GM23338 (cell line): ENCODE data around the gene USP36. TPM values are rescaled to one million over a fixed set of nuclear protein-coding genes. Genes with fewer than 3 reads are reported as not detected.

Experiments used
- ATAC-seq: fragments of 200-7000 bp; cut with Tn5 transposase; 3 replicates; pipeline ENCODE4 v1.9.1; 2020
- DNase-seq: peaks from one replicate; pipeline ENCODE4 v3.0.0-alpha.2; 2015; ENCODE audit warnings: low spot score
- H2AFZ ChIP-seq: fragments of 200-600 bp; sonication (generic); 2 replicates; pipeline ENCODE4 v1.8.0; 2016; ENCODE audit warnings: antibody characterized with exemption, mild to moderate bottlenecking, moderate library complexity
- H3F3A ChIP-seq: fragments of 200-600 bp; sonication (generic); replicated peaks from 2 replicates; pipeline ENCODE4 v1.8.0; 2017; ENCODE audit warnings: antibody characterized with exemption, mixed run types, low read depth
- H3K27ac ChIP-seq: fragments of 200-600 bp; sonication (generic); 2 replicates; pipeline ENCODE4 v1.6.1; 2016; ENCODE audit warnings: low read depth
- H3K27me3 ChIP-seq: fragments of 200-600 bp; sonication (generic); 2 replicates; pipeline ENCODE4 v1.8.0; 2016; ENCODE audit warnings: mild to moderate bottlenecking, mixed run types, moderate library complexity; ENCODE audit not compliant: insufficient read depth
- H3K36me3 ChIP-seq: fragments of 200-600 bp; sonication (generic); 2 replicates; pipeline ENCODE4 v1.8.0; 2016; ENCODE audit warnings: mild to moderate bottlenecking; ENCODE audit not compliant: insufficient read depth
- H3K4me1 ChIP-seq: fragments of 200-600 bp; sonication (generic); 2 replicates; pipeline ENCODE4 v1.8.0; 2016; ENCODE audit warnings: mild to moderate bottlenecking, moderate library complexity; ENCODE audit not compliant: insufficient read depth
- H3K4me2 ChIP-seq: fragments of 200-600 bp; sonication (generic); 2 replicates; pipeline ENCODE4 v1.7.1; 2017; ENCODE audit warnings: mixed run types
- H3K4me3 ChIP-seq: fragments of 200-600 bp; sonication (generic); 2 replicates; pipeline ENCODE4 v1.6.1; 2016; ENCODE audit warnings: mixed run types
- H3K79me2 ChIP-seq: fragments of 200-600 bp; sonication (generic); replicated peaks from 2 replicates; pipeline ENCODE4 v1.8.0; 2017; ENCODE audit warnings: mild to moderate bottlenecking; ENCODE audit not compliant: insufficient read depth
- H3K9me2 ChIP-seq: fragments of 200-600 bp; sonication (generic); 2 replicates; pipeline ENCODE4 v1.8.0; 2017; ENCODE audit not compliant: insufficient read depth
- H4K20me1 ChIP-seq: fragments of 200-600 bp; sonication (generic); replicated peaks from 2 replicates; pipeline ENCODE4 v1.8.0; 2017; ENCODE audit warnings: mild to moderate bottlenecking; ENCODE audit not compliant: insufficient read depth
- H3K27ac Mint-ChIP-seq: 2 replicates; pipeline ENCODE4 v1.8.0; 2020; ENCODE audit warnings: inconsistent platforms, mild to moderate bottlenecking, moderate library complexity, mixed read lengths
- H3K27me3 Mint-ChIP-seq: 3 replicates; pipeline ENCODE4 v1.8.0; 2022; ENCODE audit warnings: low read depth, mild to moderate bottlenecking, moderate library complexity, mixed read lengths, inconsistent platforms; ENCODE audit not compliant: insufficient read depth, poor library complexity
- H3K36me3 Mint-ChIP-seq: 3 replicates; pipeline ENCODE4 v1.8.0; 2021; ENCODE audit warnings: low read depth, mild to moderate bottlenecking, inconsistent platforms, moderate library complexity, mixed read lengths
- H3K4me1 Mint-ChIP-seq: 3 replicates; pipeline ENCODE4 v1.8.0; 2020; ENCODE audit warnings: mild to moderate bottlenecking, inconsistent platforms, mixed read lengths
- H3K4me3 Mint-ChIP-seq: 3 replicates; pipeline ENCODE4 v1.8.0; 2021; ENCODE audit warnings: moderate library complexity, mild to moderate bottlenecking, inconsistent platforms, mixed read lengths
- H3K9me3 Mint-ChIP-seq: 3 replicates; pipeline ENCODE4 v1.8.0; 2020; ENCODE audit warnings: moderate library complexity, mild to moderate bottlenecking, inconsistent platforms, mixed read lengths
- CREB1 ChIP-seq: fragments of 250-450 bp; sonication (Bioruptor Pico); IDR thresholded peaks from 2 replicates; pipeline ENCODE4 v1.5.0; 2020; ENCODE audit warnings: low read depth, mild to moderate bottlenecking, moderate library complexity
- STAT1 ChIP-seq: IDR thresholded peaks from one replicate; pipeline ENCODE4 v1.6.1; 2016; ENCODE audit warnings: antibody characterized with exemption; ENCODE audit not compliant: unreplicated experiment
- ZNF114 ChIP-seq: fragments of 250-450 bp; sonication (Bioruptor Pico); IDR thresholded peaks from 2 replicates; pipeline ENCODE4 v1.5.0; 2020; ENCODE audit warnings: mild to moderate bottlenecking, moderate library complexity
- ZNF331 ChIP-seq: fragments of 250-450 bp; sonication (Bioruptor Pico); IDR thresholded peaks from 2 replicates; pipeline ENCODE4 v1.5.0; 2020; ENCODE audit warnings: low read depth, mild to moderate bottlenecking, moderate library complexity
- polyA plus RNA-seq: library from polyadenylated mRNA; unstranded; fragments of >200 nt; fragmentation: Nextera tagmentation; extraction: Ambion mirVana; gene quantifications from 2 replicates; pipeline ENCODE4 v1.2.1, GENCODE V29; 2016
- total RNA-seq: library from RNA; depleted of rRNA; stranded (reverse); fragments of >200 nt; shearing (Covaris generic); gene quantifications from 2 replicates; pipeline ENCODE4 v1.2.3, GENCODE V29; 2014
- TF ChIP-seq, protein P1 (sequence below): fragments of 250-450 bp; sonication (Bioruptor Pico); IDR thresholded peaks from 2 replicates; pipeline ENCODE4 v1.5.0; 2020; ENCODE audit warnings: mild to moderate bottlenecking, moderate library complexity
- TF ChIP-seq, protein P2 (sequence below): IDR thresholded peaks from one replicate; pipeline ENCODE4 v1.6.1; 2018; ENCODE audit warnings: antibody characterized with exemption; ENCODE audit not compliant: unreplicated experiment

USP36 gene
- total and polyA plus RNA-seq, 2 experiments from 2014 or later, result 36.2 to 55.5 TPM

DNA sequence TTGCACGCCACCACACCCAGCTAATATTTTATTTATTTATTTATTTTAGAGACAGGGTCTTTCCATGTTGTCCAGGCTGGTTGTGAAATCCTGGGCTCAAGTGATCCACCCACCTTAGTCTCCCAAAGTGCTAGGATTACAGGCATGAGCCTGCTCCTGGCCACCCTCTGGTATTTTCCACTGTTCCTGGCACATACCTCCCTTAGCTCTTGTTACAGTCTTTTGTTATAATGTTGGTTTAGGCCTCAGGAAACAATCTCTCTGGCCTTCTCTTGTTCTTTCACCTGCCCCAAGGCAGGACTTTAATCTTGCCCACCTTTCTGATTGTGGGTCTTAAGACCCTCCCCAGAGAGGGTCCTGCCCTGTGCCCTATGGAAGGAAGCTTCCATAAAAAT is 55.0 kb downstream of the USP36 start (continued):
- TF ChIP-seq, protein P1, sequence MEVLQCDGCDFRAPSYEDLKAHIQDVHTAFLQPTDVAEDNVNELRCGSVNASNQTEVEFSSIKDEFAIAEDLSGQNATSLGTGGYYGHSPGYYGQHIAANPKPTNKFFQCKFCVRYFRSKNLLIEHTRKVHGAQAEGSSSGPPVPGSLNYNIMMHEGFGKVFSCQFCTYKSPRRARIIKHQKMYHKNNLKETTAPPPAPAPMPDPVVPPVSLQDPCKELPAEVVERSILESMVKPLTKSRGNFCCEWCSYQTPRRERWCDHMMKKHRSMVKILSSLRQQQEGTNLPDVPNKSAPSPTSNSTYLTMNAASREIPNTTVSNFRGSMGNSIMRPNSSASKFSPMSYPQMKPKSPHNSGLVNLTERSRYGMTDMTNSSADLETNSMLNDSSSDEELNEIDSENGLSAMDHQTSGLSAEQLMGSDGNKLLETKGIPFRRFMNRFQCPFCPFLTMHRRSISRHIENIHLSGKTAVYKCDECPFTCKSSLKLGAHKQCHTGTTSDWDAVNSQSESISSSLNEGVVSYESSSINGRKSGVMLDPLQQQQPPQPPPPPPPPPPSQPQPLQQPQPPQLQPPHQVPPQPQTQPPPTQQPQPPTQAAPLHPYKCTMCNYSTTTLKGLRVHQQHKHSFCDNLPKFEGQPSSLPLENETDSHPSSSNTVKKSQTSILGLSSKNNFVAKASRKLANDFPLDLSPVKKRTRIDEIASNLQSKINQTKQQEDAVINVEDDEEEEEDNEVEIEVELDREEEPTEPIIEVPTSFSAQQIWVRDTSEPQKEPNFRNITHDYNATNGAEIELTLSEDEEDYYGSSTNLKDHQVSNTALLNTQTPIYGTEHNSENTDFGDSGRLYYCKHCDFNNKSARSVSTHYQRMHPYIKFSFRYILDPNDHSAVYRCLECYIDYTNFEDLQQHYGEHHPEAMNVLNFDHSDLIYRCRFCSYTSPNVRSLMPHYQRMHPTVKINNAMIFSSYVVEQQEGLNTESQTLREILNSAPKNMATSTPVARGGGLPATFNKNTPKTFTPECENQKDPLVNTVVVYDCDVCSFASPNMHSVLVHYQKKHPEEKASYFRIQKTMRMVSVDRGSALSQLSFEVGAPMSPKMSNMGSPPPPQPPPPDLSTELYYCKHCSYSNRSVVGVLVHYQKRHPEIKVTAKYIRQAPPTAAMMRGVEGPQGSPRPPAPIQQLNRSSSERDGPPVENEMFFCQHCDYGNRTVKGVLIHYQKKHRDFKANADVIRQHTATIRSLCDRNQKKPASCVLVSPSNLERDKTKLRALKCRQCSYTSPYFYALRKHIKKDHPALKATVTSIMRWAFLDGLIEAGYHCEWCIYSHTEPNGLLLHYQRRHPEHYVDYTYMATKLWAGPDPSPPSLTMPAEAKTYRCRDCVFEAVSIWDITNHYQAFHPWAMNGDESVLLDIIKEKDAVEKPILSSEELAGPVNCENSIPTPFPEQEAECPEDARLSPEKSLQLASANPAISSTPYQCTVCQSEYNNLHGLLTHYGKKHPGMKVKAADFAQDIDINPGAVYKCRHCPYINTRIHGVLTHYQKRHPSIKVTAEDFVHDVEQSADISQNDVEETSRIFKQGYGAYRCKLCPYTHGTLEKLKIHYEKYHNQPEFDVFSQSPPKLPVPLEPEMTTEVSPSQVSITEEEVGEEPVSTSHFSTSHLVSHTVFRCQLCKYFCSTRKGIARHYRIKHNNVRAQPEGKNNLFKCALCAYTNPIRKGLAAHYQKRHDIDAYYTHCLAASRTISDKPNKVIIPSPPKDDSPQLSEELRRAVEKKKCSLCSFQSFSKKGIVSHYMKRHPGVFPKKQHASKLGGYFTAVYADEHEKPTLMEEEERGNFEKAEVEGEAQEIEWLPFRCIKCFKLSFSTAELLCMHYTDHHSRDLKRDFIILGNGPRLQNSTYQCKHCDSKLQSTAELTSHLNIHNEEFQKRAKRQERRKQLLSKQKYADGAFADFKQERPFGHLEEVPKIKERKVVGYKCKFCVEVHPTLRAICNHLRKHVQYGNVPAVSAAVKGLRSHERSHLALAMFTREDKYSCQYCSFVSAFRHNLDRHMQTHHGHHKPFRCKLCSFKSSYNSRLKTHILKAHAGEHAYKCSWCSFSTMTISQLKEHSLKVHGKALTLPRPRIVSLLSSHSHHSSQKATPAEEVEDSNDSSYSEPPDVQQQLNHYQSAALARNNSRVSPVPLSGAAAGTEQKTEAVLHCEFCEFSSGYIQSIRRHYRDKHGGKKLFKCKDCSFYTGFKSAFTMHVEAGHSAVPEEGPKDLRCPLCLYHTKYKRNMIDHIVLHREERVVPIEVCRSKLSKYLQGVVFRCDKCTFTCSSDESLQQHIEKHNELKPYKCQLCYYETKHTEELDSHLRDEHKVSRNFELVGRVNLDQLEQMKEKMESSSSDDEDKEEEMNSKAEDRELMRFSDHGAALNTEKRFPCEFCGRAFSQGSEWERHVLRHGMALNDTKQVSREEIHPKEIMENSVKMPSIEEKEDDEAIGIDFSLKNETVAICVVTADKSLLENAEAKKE (CRISPR knock-in tag), result no peak
- TF ChIP-seq CREB1 (CRISPR knock-in tag) (no peak), STAT1 (no peak), ZNF114 (no peak), ZNF331 (no peak)

DNA sequence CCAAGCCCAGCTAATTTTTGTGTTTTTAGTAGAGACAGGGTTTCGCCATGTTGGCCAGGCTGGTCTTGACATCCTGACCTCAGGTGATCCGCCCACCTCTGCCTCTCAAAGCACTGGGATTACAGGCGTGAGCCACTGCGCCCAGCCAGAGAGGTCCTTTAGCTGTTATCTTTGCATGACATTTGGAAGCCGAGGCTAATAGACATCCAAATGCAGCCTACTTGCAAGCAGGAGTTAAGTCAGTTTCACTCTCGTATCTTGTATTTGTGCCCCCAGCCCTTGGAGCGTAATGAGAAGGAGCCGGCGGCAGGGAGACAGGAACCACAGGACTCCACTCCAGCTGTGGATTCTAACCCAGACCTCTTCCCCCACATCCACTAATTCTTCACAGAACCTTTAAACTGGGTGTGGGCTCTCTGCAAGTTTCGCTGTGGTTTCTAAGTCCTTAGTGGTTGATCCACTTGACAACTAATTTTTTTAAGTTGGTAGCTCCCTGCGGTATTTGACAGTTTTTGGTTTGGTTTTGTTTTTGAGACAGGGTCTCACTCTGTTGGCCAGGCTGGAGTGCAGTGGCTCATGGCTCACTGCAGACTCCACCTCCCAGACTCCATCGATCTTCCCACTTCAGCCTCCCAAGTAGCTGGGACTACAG is 55.5 kb downstream of the USP36 start:
- no peak overlapping the region for H3K27ac Mint-ChIP-seq
- no peak overlapping the region for H3K4me2 ChIP-seq
- 0 out of 2 replicates have a peak, but pooled peaks cover 5% of the 10 kb centered on the region for H3K79me2 ChIP-seq
- no peaks in the 10 kb centered on the region for H3K36me3 ChIP-seq
- H3K4me3 Mint-ChIP-seq, result no peak overlapping the region
- ATAC-seq (no peak), DNase-seq (no peak)
- peaks cover 7% of the 10 kb centered on the region; the same call in 1 of the 2 replicates for H3F3A ChIP-seq
- no peaks in the 10 kb centered on the region for H3K9me2 ChIP-seq
- H3K4me1 ChIP-seq, result peaks cover 9% of the 10 kb centered on the region
- H3K4me3 ChIP-seq, result no peak overlapping the region
- no peak overlapping the region; the same call in 1 of the 2 replicates for H3K27ac ChIP-seq
- H2AFZ ChIP-seq, result no peak overlapping the region
- H3K36me3 Mint-ChIP-seq, result peaks cover 5% of the 10 kb centered on the region; the same call in 2 of the 3 replicates
- H3K9me3 Mint-ChIP-seq, result no peaks in the 10 kb centered on the region
- H3K4me1 Mint-ChIP-seq, result peaks cover 10% of the 10 kb centered on the region
- H3K27me3 Mint-ChIP-seq, result peaks cover 10% of the 10 kb centered on the region
- peaks cover 6% of the 10 kb centered on the region for H3K27me3 ChIP-seq
- 0 out of 2 replicates have a peak, but pooled peaks cover 1% of the 10 kb centered on the region for H4K20me1 ChIP-seq
- TF ChIP-seq, protein P2, sequence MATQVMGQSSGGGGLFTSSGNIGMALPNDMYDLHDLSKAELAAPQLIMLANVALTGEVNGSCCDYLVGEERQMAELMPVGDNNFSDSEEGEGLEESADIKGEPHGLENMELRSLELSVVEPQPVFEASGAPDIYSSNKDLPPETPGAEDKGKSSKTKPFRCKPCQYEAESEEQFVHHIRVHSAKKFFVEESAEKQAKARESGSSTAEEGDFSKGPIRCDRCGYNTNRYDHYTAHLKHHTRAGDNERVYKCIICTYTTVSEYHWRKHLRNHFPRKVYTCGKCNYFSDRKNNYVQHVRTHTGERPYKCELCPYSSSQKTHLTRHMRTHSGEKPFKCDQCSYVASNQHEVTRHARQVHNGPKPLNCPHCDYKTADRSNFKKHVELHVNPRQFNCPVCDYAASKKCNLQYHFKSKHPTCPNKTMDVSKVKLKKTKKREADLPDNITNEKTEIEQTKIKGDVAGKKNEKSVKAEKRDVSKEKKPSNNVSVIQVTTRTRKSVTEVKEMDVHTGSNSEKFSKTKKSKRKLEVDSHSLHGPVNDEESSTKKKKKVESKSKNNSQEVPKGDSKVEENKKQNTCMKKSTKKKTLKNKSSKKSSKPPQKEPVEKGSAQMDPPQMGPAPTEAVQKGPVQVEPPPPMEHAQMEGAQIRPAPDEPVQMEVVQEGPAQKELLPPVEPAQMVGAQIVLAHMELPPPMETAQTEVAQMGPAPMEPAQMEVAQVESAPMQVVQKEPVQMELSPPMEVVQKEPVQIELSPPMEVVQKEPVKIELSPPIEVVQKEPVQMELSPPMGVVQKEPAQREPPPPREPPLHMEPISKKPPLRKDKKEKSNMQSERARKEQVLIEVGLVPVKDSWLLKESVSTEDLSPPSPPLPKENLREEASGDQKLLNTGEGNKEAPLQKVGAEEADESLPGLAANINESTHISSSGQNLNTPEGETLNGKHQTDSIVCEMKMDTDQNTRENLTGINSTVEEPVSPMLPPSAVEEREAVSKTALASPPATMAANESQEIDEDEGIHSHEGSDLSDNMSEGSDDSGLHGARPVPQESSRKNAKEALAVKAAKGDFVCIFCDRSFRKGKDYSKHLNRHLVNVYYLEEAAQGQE, result no peak
- TF ChIP-seq ZNF331 (no peak), ZNF114 (no peak)
